Erythroblast (primary cell): ENCODE results near the gene CNTNAP5.

Experiments used
- GATA1 ChIP-seq: IDR thresholded peaks from 2 replicates; pipeline ENCODE4 v1.6.1; 2011; ENCODE audit warnings: low read depth, mild to moderate bottlenecking, control low read depth, low read length, moderate library complexity
- POLR2A ChIP-seq: IDR thresholded peaks from 2 replicates; pipeline ENCODE4 v1.6.1; 2011; ENCODE audit warnings: mild to moderate bottlenecking, low read length

- TF ChIP-seq POLR2A (no peak), GATA1 (no peak)
Measured at GRCh38 chr2:124559236-124559635, 534.1 kb downstream of the CNTNAP5 start.
